ENCODE measurements around the gene UTP14A.

Gene UTP14A

GRCh38 chrX:129934952-129935351 is 29.0 kb downstream of the UTP14A start:
- Histone ChIP-seq H3K36me3 (replicated peaks; ENCODE audit: low read depth, low read length) (no peaks in the 10 kb centered on the region), H2AFZ (ENCODE audit: low read depth, low read length) (no peak overlapping the region), H3K27me3 (ENCODE audit: low read depth, low read length) (0 out of 2 replicates have a peak, but pooled peaks cover 12% of the 10 kb centered on the region), H3K4me1 (ENCODE audit: low read length) (0 out of 2 replicates have a peak, but pooled peaks cover 4% of the 10 kb centered on the region), H3K27ac (ENCODE audit: low read length) (no peak overlapping the region), H3K4me3 (ENCODE audit: low read length) (no peak overlapping the region), H3K9me3 (ENCODE audit: insufficient read depth, low read length) (no peaks in the 10 kb centered on the region), H4K20me1 (ENCODE audit: insufficient read depth, low read length) (no peaks in the 10 kb centered on the region), H3K4me2 (ENCODE audit: low read length) (no peak overlapping the region), H3K79me2 (ENCODE audit: low read length) (no peaks in the 10 kb centered on the region), H3K9ac (ENCODE audit: low read length) (no peak overlapping the region)
- TF ChIP-seq, protein P1, sequence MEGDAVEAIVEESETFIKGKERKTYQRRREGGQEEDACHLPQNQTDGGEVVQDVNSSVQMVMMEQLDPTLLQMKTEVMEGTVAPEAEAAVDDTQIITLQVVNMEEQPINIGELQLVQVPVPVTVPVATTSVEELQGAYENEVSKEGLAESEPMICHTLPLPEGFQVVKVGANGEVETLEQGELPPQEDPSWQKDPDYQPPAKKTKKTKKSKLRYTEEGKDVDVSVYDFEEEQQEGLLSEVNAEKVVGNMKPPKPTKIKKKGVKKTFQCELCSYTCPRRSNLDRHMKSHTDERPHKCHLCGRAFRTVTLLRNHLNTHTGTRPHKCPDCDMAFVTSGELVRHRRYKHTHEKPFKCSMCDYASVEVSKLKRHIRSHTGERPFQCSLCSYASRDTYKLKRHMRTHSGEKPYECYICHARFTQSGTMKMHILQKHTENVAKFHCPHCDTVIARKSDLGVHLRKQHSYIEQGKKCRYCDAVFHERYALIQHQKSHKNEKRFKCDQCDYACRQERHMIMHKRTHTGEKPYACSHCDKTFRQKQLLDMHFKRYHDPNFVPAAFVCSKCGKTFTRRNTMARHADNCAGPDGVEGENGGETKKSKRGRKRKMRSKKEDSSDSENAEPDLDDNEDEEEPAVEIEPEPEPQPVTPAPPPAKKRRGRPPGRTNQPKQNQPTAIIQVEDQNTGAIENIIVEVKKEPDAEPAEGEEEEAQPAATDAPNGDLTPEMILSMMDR (IDR thresholded peaks at IDR 0.05; ENCODE audit: low read depth, low read length): no peak
- TF ChIP-seq EZH2phosphoT487 (IDR thresholded peaks at IDR 0.05; ENCODE audit: low read depth): no peak

GRCh38 chrX:129938081-129938480 is 32.1 kb downstream of the UTP14A start:
- no peak overlapping the region for H3K4me2 ChIP-seq (ENCODE audit: low read length)
- H3K27me3 ChIP-seq (ENCODE audit: low read depth, low read length): 0 out of 2 replicates have a peak, but pooled peaks cover 13% of the 10 kb centered on the region
- H4K20me1 ChIP-seq (ENCODE audit: insufficient read depth, low read length): no peaks in the 10 kb centered on the region
- H3K79me2 ChIP-seq (ENCODE audit: low read length): no peaks in the 10 kb centered on the region
- H3K4me3 ChIP-seq (ENCODE audit: low read length): no peak overlapping the region
- H3K4me1 ChIP-seq (ENCODE audit: low read length): no peaks in the 10 kb centered on the region
- no peak overlapping the region for H3K27ac ChIP-seq (ENCODE audit: low read length)
- no peak overlapping the region for H2AFZ ChIP-seq (ENCODE audit: low read depth, low read length)
- TF ChIP-seq, protein P1 (IDR thresholded peaks at IDR 0.05; ENCODE audit: low read depth, low read length): no peak
- no peak for TF ChIP-seq EZH2phosphoT487 (IDR thresholded peaks at IDR 0.05; ENCODE audit: low read depth)
- H3K9ac ChIP-seq (ENCODE audit: low read length): no peak overlapping the region
- H3K36me3 ChIP-seq (replicated peaks; ENCODE audit: low read depth, low read length): no peaks in the 10 kb centered on the region
- no peaks in the 10 kb centered on the region for H3K9me3 ChIP-seq (ENCODE audit: insufficient read depth, low read length)

GRCh38 chrX:129939986-129940385 is 34.0 kb downstream of the UTP14A start:
- H3K9me3 ChIP-seq (ENCODE audit: insufficient read depth, low read length): no peaks in the 10 kb centered on the region
- H3K79me2 ChIP-seq (ENCODE audit: low read length): no peaks in the 10 kb centered on the region
- H3K27ac ChIP-seq (ENCODE audit: low read length): no peak overlapping the region
- H3K4me1 ChIP-seq (ENCODE audit: low read length): no peaks in the 10 kb centered on the region
- no peak overlapping the region for H3K9ac ChIP-seq (ENCODE audit: low read length)
- no peak overlapping the region for H3K4me3 ChIP-seq (ENCODE audit: low read length)
- H3K27me3 ChIP-seq (ENCODE audit: low read depth, low read length): 0 out of 2 replicates have a peak, but pooled peaks cover 8% of the 10 kb centered on the region
- no peak for TF ChIP-seq EZH2phosphoT487 (IDR thresholded peaks at IDR 0.05; ENCODE audit: low read depth)
- TF ChIP-seq, protein P1 (IDR thresholded peaks at IDR 0.05; ENCODE audit: low read depth, low read length): no peak
- H4K20me1 ChIP-seq (ENCODE audit: insufficient read depth, low read length): no peaks in the 10 kb centered on the region
- no peak overlapping the region for H3K4me2 ChIP-seq (ENCODE audit: low read length)
- no peaks in the 10 kb centered on the region for H3K36me3 ChIP-seq (replicated peaks; ENCODE audit: low read depth, low read length)
- no peak overlapping the region for H2AFZ ChIP-seq (ENCODE audit: low read depth, low read length)

- Histone ChIP-seq H2AFZ (ENCODE audit: low read depth, low read length) (no peak overlapping the region), H3K27ac (ENCODE audit: low read length) (no peak overlapping the region), H3K4me3 (ENCODE audit: low read length) (no peak overlapping the region), H4K20me1 (ENCODE audit: insufficient read depth, low read length) (no peaks in the 10 kb centered on the region), H3K4me2 (ENCODE audit: low read length) (no peak overlapping the region), H3K4me1 (ENCODE audit: low read length) (no peaks in the 10 kb centered on the region), H3K79me2 (ENCODE audit: low read length) (no peaks in the 10 kb centered on the region), H3K36me3 (replicated peaks; ENCODE audit: low read depth, low read length) (no peaks in the 10 kb centered on the region), H3K9ac (ENCODE audit: low read length) (no peak overlapping the region), H3K27me3 (ENCODE audit: low read depth, low read length) (0 out of 2 replicates have a peak, but pooled peaks cover 8% of the 10 kb centered on the region), H3K9me3 (ENCODE audit: insufficient read depth, low read length) (no peaks in the 10 kb centered on the region)
- TF ChIP-seq, protein P1 (IDR thresholded peaks at IDR 0.05; ENCODE audit: low read depth, low read length): no peak
- no peak for TF ChIP-seq EZH2phosphoT487 (IDR thresholded peaks at IDR 0.05; ENCODE audit: low read depth)
These were observed 34.8 kb downstream of the UTP14A start for GRCh38 chrX:129940721-129941120.
